ENCODE data around the gene CNFN.
"Not testable (repeated sequence)": the region's sequence is repeated elsewhere in the genome, so short reads cannot be mapped to it uniquely, and the experiment has no call there.

The CNFN gene

DNA sequence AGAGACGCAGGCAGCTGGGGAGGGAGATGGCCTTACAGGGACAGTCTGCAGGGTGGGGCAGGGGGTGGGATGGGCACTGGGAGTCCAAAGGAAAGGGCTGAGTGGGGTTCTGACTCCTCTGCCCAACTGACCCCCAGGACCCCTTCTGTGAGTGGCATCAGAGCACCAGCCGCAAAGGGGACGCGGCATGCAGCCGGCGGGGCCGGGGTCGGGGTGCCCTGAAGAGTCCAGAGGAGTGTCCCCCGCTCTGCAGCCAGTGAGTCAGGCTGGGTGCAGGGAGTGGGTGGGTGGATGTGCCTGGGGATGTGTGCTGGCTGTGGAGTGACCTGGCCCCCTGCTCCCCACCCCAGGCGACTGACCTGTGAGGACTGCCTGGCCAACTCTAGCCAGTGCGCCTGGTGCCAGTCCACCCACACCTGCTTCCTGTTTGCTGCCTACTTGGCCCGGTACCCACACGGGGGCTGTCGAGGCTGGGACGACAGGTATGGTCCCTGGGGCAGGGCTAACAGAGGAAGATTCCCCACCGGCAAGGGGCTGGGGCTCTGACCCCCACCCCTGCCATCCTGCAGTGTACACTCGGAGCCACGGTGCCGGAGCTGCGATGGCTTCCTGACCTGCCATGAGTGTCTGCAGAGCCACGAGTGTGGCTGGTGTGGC lies 38.9 kb downstream of the CNFN start:
- no peak for DNase-seq (ENCODE audit: low read depth)

DNA sequence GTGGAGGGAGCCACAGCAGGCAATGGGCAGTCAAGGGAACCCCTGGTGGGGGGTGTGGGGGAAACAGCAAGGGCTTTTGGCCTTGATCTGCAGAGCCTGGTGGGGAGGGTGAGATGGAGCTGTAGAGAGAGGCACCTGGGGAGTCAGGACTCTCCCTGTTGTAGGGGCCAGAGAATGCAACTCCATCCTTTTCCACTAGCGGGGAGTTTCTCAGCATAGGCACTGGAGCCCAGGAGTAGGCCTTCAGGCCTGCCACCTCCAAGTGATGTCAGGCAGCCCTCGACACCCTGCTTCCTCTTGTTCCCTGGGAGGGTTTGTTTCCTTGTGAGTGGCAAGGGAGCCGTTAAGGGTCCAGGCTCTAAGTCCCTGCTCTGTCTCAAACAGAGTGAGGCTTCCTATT lies 39.7 kb downstream of the CNFN start:
- DNase-seq (ENCODE audit: low read depth) = no peak

DNA sequence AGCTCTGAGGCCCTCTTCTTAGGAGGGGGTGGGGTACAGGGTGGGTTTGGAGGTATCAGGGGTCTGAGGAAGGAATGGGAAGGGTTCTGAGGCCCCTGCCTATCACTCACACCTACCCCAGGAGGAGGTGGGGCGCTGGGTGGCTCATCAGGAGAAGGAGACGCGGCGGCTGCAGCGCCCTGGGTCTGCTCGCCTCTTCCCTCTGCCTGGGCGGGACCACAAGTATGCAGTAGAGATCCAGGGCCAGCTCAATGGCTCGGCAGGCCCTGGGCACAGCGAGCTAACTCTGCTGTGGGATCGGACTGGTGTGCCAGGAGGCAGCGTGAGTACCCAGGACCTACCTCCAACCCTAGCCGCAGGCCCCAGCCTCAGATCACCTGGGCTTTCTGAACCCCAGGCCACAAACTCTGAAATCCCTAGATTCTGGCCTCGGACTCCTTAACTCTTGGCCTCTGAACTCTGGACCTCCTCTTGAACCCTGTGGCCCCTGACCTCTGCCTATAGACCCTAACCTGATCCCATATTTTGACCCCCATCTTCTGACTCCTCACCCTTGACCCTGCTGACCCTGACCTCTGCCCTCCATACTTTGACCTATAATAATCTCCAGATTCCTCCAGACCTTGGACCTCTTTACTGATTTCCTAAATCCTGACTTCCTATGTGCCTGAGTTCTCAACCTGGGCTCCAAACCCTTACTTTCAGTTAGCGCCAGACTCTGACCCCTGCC lies 40.6 kb downstream of the CNFN start:
- no peak for DNase-seq (ENCODE audit: low read depth)

DNA sequence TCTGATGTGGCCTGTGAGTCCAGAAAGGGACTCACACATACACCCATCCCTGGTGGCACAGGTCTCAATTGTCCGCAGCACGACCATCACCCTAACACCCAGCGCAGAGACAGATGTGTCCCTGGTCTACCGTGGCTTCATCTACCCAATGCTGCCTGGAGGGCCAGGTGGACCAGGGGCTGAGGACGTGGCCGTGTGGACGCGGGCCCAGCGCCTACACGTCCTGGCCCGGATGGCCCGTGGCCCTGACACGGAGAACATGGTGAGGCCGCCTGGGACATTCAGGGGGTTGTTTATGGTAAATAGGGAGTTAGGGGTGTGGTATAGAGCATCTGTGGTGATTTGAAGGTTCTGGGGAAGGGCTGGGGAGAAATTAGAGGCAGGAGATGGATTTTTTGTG lies 41.9 kb downstream of the CNFN start:
- no peak for DNase-seq (ENCODE audit: low read depth)

DNA sequence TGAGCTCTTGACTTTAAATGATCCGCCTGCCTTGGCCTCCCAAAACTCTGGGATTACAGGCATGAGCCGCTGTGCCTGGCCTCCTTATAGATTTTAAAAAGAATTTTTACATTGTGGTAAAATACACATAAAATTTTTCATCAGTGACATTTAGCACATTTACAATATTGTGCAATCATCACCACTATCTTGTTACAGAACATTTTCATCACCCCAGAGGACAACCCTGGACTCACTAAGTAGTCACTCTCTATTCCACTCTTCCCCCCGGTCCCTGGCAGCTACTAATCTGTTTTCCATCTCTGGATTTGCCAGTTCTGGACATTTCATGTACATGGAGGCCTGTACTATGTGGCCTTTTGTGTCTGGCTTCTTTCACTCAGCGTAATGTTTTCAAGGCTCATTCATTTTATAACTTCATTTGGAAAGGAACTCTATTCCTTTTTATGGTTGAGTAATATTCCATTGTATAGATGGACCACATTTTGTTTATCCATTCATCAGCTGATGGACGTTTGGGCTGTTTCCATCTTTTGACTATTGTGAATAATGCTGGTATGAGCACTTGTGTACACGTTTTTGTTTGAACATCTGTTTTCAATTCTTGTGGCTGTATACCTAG lies 44.8 kb downstream of the CNFN start:
- peak; percentile 37 for DNase-seq (ENCODE audit: low read depth)

DNA sequence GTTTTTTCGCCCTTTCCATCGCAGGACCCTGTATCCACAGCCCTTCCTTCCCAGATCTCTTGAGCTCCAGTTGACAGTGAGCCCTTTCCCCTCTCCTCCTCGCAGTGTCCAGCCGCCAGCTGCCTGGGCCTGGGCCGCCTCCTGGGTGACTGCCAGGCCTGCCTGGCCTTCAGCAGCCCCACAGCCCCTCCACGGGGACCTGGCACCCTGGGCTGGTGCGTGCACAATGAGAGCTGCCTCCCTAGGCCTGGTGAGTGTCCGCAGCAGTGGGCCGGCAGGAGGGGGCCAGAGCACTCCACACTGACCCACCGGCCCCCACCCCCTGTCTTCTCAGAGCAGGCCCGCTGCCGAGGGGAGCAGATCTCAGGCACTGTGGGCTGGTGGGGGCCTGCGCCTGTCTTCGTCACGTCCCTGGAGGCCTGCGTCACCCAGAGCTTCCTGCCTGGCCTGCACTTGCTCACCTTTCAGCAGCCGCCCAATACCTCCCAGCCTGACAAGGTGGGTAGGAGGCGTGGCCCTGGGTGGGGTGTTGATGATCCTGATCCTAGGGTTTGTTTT lies 45.7 kb downstream of the CNFN start:
- DNase-seq (ENCODE audit: low read depth) = no peak

DNA sequence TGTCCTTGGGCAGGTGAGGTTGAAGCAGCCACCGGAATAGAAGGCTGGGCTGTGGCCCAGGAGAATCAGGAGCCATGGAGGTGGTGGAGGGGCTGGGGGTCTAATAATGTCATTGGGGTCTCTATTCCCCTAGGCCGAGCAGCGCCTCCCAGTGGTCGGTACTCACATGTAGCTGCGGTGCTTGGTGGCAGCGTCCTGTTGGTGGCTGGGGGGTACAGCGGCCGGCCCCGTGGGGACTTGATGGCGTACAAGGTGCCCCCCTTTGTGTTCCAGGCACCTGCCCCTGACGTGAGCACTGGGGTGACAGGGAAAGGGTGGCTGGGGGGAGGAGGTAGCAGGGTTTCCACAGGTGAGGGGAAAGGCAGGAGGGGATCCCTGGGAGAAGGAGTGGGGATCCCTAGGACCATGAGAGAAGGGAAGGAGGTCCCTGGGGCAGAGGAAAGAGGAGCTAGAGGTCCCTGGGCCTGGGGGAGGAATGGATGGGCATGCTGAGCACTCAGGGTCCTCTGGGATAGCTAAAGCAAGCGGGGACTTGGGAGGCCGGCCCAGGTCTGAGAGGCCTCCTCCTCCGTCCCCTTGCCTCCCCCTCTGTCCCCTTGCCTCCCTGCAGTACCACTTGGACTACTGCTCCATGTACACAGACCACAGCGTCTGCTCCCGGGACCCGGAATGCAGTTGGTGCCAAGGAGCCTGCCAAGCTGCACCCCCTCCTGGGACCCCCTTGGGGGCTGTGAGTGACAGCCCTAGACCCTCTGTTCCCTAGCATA lies 46.6 kb downstream of the CNFN start:
- no peak for DNase-seq (ENCODE audit: low read depth)

DNA sequence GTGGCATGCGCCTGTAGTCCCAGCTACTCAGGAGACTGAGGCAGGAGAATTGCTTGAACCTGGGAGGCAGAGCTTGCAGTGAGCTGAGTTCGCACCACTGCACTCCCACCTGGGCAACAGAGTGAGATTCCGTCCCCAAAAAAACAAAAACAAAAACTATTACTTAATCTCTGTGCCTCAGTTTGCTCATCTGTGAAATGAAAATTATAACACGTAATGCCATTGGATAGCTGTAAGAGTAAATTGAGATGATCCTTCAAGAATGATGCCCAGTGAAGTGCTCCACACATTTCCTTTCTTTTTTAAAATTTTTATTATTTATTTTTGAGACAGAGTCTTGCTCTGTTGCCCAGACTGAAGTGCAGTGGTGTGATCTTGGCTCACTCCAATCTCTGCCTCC lies 50.2 kb downstream of the CNFN start:
- DNase-seq (ENCODE audit: low read depth) = not testable (repeated sequence)

DNA sequence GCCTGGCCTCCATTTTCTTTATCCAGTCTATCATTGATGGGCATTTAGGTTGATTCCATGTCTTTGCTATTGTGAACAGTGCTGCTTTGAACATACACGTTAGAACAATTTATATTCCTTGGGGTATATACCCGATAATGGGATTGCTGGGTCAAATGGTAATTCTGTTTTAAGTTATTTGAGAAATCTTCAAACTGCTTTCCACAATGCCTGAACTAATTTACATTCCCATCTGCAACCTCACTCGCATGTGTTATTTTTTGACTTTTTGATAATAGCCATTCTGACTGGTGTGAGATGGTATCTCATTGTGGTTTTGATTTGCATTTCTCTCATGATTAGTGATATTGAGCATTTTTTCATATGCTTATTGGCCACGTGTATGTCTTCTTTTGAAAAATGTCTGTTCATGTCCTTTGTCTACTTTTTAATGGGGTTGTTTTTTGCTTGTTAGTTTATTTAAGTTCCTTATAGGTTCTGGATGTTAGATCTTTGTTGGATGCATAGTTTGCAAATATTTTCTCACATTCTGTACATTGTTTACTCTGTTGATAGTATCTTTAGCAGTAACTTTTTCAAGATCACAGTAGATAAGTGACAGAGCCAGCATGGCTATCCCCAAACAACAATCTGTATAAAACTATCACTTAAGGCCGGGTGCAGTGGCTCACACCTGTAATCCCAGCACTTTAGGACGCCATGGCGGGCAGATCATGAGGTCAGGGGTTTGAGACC lies 50.8 kb downstream of the CNFN start:
- peak; percentile 27 for DNase-seq (ENCODE audit: low read depth)

All from EH (cell line).